Left ventricle myocardium inferior (tissue), 1 donor: Measurements from ENCODE around the gene YEATS4. TPM values are rescaled to one million over a fixed set of nuclear protein-coding genes. Genes with fewer than 3 reads are reported as not detected.

ENCODE experiments used
- DNase-seq: peaks from one replicate; pipeline ENCODE4 v3.0.0-alpha.2; 2020
- H3K27ac ChIP-seq: fragments of 200-600 bp; replicated peaks from 2 replicates; pipeline ENCODE4 v1.8.0; 2021
- H3K27me3 ChIP-seq: fragments of 200-600 bp; 2 replicates; pipeline ENCODE4 v1.8.0; 2021; ENCODE audit warnings: low read depth
- H3K36me3 ChIP-seq: fragments of 200-600 bp; 2 replicates; pipeline ENCODE4 v1.8.0; 2021
- H3K4me1 ChIP-seq: fragments of 200-600 bp; 2 replicates; pipeline ENCODE4 v1.8.0; 2021
- H3K4me3 ChIP-seq: fragments of 200-600 bp; 2 replicates; pipeline ENCODE4 v1.8.0; 2021; ENCODE audit warnings: mild to moderate bottlenecking, moderate library complexity
- H3K9me3 ChIP-seq: fragments of 200-600 bp; replicated peaks from 2 replicates; pipeline ENCODE4 v1.8.0; 2021
- intact Hi-C: fragments of 100-400 bp; cut with micrococcal nuclease; formaldehyde crosslinking; loops from one replicate; pipeline ENCODE4 v1.11.0; 2022
- total RNA-seq: library from RNA; stranded (reverse); fragmentation: NEBNext Ultra II Directional; extraction: Animal tissue kit (Norgen Biotek cat#: 25700); gene quantifications from one replicate; pipeline ENCODE4 v1.2.1, GENCODE V29; 2021
- TF ChIP-seq, protein P1 (sequence below): fragments of 200-600 bp; IDR thresholded peaks from 2 replicates; pipeline ENCODE4 v1.8.0; 2021; ENCODE audit warnings: antibody characterized with exemption, mild to moderate bottlenecking, borderline replicate concordance
- donor health status: DM: no; HTN: yes; CAD: no; lungs with severe emphysema.

Gene YEATS4
- total RNA-seq, 1 donor from 2014 or later, result 12.8 TPM

DNA sequence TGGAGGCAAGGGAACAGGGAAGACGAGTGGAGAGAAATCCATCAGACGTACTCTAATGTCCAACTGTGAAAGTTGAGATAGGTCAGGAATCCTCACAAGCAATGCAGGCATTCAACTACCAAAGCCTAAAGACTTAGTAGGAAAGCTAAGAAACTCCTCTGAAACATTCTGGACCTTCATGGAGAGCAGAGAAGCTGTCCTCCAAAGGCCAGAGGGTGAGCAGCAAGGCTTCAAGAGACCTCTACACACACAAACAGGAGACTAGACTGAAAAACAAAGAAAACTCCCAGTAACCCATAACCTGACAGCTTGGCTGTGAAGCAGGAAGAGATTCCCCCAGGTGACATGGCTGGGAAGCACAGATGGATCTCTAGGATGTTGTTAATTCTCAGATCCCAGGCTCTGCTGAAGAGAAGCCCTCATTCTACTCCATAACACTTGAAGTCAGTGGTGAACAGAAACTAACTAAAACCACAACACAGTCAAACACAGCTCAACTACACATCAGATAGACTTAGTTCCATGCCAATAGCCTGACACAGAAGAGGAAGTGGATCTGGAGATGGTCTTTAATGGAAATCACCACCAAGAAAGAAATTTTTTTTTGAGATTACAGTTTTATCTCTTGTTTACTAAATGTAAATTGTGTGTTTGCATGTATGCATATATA is 34.6 kb upstream of the YEATS4 start:
- intact Hi-C loops, result no loop called here
- TF ChIP-seq, protein P1, sequence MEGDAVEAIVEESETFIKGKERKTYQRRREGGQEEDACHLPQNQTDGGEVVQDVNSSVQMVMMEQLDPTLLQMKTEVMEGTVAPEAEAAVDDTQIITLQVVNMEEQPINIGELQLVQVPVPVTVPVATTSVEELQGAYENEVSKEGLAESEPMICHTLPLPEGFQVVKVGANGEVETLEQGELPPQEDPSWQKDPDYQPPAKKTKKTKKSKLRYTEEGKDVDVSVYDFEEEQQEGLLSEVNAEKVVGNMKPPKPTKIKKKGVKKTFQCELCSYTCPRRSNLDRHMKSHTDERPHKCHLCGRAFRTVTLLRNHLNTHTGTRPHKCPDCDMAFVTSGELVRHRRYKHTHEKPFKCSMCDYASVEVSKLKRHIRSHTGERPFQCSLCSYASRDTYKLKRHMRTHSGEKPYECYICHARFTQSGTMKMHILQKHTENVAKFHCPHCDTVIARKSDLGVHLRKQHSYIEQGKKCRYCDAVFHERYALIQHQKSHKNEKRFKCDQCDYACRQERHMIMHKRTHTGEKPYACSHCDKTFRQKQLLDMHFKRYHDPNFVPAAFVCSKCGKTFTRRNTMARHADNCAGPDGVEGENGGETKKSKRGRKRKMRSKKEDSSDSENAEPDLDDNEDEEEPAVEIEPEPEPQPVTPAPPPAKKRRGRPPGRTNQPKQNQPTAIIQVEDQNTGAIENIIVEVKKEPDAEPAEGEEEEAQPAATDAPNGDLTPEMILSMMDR, result no peak

GRCh38 chr12:69328426-69328825 is 31.1 kb upstream of the YEATS4 start:
- TF ChIP-seq, protein P1, result no peak
- no peak overlapping the region for H3K4me3 ChIP-seq
- no peaks in the 10 kb centered on the region for H3K36me3 ChIP-seq
- H3K27me3 ChIP-seq, result peaks cover 70% of the 10 kb centered on the region
- intact Hi-C loops, result no loop called here
- H3K4me1 ChIP-seq, result no peaks in the 10 kb centered on the region
- H3K27ac ChIP-seq, result no peak overlapping the region
- no peak for DNase-seq
- no peaks in the 10 kb centered on the region for H3K9me3 ChIP-seq

More for the DNA sequence above, 34.6 kb upstream of the YEATS4 start:
- no peak for DNase-seq
- no peak overlapping the region for H3K27ac ChIP-seq
- no peaks in the 10 kb centered on the region for H3K36me3 ChIP-seq
- H3K4me1 ChIP-seq, result no peaks in the 10 kb centered on the region
- H3K27me3 ChIP-seq, result peaks cover 64% of the 10 kb centered on the region
- peaks cover 7% of the 10 kb centered on the region for H3K9me3 ChIP-seq
- no peak overlapping the region for H3K4me3 ChIP-seq

GRCh38 chr12:69329669-69330428 is 29.7 kb upstream of the YEATS4 start:
- Histone ChIP-seq H3K9me3 (no peaks in the 10 kb centered on the region), H3K4me1 (no peaks in the 10 kb centered on the region), H3K4me3 (no peak overlapping the region), H3K36me3 (no peaks in the 10 kb centered on the region), H3K27ac (no peak overlapping the region), H3K27me3 (peaks cover 60% of the 10 kb centered on the region)
- intact Hi-C loops, result no loop called here
- TF ChIP-seq, protein P1, result no peak
- DNase-seq, result no peak

GRCh38 chr12:69330475-69331473 is 28.8 kb upstream of the YEATS4 start:
- Histone ChIP-seq H3K36me3 (no peaks in the 10 kb centered on the region), H3K27me3 (peaks cover 51% of the 10 kb centered on the region), H3K4me1 (no peaks in the 10 kb centered on the region), H3K4me3 (peak overlapping the region; percentile 60), H3K27ac (no peak overlapping the region), H3K9me3 (no peaks in the 10 kb centered on the region)
- intact Hi-C loops, result no loop called here
- TF ChIP-seq, protein P1, result no peak
- no peak for DNase-seq

- Histone ChIP-seq H3K27ac (no peak overlapping the region), H3K4me3 (peak overlapping the region; percentile 60), H3K9me3 (no peaks in the 10 kb centered on the region), H3K27me3 (peaks cover 43% of the 10 kb centered on the region), H3K36me3 (no peaks in the 10 kb centered on the region), H3K4me1 (no peaks in the 10 kb centered on the region)
- DNase-seq, result no peak
- TF ChIP-seq, protein P1, result no peak
- intact Hi-C loops, result no loop called here
Observed at GRCh38 chr12:69331519-69331908, 28.0 kb upstream of the YEATS4 start.
